Activated CD4-positive, alpha-beta T cell treated with anti-CD3 and anti-CD28 coated beads, Interleukin-2, Interleukin-6, amounts not matched to agents 100 ng/mL and 50 ng/mL, durations not matched to agents 16 hours and 8 hours (primary cell): ENCODE data around the gene NPC1.
"Not testable (repeated sequence)": the region's sequence is repeated elsewhere in the genome, so short reads cannot be mapped to it uniquely, and the experiment has no call there.

Experiments used
- DNase-seq: peaks from one replicate; pipeline ENCODE4 v3.0.0-alpha.2; 2020

NPC1 gene

GRCh38 chr18:23515911-23516546, 70.3 kb downstream of the NPC1 start:
- peak; percentile 85 for DNase-seq

DNA sequence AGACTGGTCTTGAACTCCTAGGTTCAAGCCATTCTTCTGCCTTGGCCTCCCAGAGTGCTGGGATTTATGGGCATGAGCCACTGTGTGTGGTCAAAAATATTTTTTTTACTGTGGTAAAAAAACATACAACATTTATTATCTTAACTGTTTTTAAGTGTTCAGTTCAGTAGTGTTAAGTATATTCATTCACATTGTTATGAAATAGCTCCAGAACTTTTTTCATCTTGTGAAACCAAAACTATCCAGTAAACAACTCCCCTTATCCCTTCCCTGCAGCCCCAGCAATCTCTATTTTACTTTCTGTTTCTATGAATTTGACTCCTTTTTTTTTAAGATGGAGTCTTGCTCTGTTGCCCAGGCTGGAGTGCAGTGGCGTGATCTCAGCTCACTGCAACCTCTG, 73.7 kb downstream of the NPC1 start:
- no peak for DNase-seq

GRCh38 chr18:23512216-23512615, 74.1 kb downstream of the NPC1 start:
- not testable (repeated sequence) for DNase-seq

DNA sequence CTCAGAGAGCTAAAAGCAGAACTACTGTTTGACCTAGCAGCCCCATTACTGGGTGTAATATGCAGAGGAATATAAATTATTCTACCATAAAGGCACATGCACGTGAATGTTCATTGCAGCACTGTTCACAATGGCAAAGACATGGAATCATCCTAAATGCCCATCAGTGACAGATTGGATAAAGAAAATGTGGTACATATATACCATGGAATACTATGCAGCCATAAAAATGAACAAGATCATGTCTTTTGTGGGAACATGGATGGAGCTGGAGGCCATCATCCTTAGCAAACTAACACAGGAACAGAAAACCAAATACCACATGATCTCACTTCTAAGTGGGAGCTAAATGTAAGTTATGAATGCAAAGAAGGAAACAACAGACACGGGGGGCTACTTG, 75.4 kb downstream of the NPC1 start:
- not testable (repeated sequence) for DNase-seq

GRCh38 chr18:23506393-23506792, 79.9 kb downstream of the NPC1 start:
- no peak for DNase-seq

DNA sequence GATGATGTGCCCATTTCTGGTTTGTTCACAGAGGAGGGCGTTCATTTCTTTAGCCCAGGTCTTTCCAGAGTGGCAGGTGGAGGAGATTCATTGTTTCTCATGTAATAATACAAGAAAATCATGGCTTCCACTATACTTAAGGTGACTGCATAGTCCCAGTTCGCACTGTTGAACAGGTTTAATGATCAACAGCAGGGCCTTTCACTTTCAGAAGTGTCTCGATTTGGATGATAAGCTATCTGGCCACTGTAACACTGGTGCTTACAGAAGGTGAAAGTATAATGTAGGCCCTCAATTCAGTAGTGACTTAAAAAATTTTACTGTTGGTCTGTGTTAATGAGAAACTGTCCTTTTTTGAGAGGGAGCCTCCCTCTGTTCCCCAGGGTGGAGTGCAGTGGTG, 81.6 kb downstream of the NPC1 start:
- peak; percentile 59 for DNase-seq

DNA sequence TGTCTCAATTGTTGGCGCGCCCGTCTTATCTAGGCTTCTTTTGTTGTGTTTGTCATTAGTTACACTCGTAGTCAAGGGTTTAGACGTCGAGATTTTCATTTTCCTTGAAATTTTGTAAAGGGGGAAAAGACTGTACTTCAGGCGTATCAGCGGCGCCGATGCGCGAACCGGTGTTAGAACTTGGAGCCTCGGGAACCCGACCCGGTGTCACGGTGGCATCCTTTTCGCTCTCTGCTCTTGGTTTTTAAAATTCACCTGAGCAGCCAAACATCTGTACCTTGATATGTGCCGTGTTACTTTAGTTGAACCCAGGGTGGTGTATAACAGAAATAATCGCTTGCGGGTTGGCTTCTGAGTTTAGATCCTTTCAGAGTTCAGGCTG, 82.4 kb downstream of the NPC1 start:
- no peak for DNase-seq

DNA sequence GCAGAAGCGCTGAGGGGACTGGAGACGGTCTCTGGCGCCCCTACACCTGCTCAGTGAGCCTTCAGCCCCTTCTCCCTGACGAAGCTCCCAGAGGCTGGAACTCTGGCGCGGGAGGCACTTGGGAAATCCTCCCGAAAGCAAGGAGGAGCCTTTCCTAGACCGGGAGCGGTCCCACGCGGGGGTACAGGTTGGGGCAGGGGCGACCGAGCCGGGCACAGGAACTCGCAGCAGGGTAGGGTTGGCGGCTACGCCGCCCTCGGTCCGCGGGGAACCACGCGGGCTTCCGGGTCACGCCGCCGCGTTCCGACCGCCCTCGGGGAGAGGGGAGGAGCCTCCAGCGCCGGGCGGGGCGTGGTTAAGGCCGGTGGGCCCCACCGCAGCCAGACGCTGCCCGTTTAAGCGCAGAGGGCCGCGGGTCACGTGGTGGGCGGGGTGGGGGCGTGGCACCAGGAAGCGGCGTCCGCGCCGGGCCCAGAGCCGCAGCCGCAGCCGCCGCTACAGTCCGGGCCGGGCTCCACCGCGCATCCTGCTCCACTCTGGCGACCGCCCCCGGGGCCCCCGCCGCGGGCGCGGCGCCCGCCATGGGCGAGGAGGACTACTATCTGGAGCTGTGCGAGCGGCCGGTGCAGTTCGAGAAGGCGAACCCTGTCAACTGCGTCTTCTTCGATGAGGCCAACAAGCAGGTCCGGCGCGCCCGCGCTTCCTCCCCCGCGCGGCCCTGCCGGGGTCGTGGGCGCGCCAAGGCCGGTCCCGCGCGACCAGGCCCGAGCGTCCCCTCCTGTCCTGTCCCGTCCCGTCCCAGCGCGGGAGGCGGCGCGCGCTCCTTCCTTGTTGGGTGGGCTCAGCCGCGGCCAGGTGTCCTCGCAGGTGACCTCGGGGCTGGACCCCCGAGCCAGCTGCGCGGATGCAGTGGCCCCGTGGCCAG, 83.0 kb downstream of the NPC1 start, which contains the start of gene RMC1:
Gene RMC1 (plus strand): TSS at position 474 of the 925 bp plus-strand sequence. CDS start 108 bp downstream, at position 582.
- DNase-seq: peak; percentile 98

- DNase-seq: no peak
Measured at GRCh38 chr18:23502516-23503037, 83.7 kb downstream of the NPC1 start.

- DNase-seq: no peak
Measured at GRCh38 chr18:23501626-23502025, 84.7 kb downstream of the NPC1 start.

DNA sequence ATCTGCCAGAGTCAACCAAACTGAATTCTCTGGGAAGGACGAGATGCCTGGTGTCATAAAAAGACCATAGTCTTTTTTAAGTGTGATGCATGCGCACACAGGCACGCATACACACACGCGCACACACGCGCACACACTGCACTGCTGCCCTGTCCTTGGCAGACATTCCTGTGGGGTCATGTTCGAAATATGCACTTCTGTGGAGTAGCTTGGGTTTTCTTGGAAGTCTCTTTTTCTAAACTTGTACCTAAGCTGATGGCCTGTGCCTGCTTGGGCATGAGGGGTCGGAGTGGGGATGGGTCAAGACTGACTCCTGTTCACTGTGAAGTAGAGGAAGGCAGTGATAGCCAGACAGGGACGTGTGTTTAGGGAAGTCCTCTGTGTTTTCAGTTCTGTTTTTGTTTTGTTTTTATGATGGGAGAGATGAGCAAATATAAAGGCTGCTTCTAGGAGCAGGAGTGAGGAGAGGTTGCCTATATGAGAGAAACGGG, 87.0 kb downstream of the NPC1 start:
- no peak for DNase-seq

DNA sequence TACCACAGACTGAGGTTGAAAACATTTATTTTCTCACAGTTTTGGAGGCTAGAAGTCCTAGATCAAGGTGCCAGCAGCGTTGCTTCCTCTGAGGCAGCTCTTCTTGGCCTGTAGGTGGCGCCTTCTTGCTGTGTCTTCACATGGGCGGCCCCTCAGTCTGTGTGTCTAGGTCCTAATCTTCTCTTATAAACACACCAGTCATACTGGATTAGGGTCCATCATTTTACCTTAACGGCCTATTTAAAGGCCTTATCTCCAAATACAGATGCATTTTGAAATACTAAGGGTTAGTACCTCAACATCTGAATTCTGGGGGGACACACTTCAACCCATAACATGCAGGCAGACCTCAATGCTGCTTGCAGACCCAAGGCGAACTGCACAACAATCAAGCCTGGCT, 87.4 kb downstream of the NPC1 start:
- DNase-seq: peak; percentile 84

DNA sequence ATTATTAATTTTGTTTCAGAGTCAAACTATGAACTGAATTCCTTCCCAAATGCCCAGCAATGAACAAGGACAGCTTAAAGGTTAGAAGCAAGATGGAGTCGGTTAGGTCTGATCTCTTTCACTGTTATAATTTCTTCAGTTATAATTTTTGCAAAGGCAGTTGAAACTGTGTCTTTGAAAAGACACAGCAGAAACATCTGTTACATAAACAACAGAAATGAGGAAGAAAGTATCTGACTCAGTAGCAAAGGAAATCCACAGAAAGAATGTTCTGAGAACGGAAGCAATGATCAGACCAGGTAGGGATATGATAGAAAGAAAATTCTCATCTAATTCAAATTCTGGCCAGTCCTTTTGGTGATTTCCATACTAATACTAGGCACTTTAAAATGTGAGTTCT, 88.2 kb downstream of the NPC1 start:
- no peak for DNase-seq

DNA sequence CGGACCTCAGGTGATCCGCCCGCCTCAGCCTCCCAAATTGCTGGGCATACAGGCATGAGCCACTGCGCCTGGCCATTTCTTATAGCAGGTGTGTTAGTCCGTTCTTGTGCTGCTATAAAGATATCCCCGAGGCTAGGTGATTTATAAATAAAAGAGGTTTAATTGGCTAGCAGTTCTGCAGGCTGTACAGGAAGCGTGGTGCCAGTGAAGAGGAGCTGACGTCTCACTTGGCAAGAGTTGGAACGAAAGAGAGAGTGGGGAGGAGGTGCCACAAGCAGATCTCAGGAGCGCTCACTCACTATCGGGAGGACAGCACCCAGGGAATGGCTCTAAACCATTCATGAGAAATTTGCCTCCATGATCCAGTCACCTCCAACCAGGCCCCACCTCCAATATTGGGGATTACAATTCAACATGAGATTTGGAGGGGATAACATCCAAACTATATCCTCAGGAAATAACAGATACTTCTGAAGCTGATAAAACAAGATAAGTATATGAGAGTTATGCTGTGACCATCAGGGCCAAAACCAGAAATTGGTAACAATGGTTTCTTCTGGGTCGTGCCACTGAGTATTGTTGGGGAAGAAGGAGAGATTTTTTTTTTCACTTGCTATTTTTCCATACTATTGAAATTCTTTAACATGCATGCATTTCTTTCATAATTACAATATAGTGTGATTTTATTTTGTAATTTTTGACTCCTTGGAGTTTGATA, 90.4 kb downstream of the NPC1 start:
- DNase-seq: no peak

DNA sequence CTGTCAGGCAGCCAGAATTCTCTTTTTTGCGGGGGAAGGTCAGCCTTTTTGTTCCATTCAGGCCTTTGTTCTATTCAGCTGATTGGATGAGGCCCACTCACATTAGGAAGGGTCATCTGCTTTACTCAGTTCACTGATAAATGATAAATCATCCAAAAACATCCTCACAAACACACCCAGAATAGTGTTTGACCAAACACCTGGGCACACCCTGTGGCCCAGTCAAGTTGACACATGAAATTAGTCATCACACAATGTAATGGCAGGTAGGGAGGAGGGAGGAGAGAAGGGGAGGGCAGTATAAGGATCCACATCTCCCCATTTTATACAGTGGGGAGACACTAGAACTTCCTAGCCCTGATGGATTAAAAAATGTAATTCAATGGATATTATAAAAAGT, 91.3 kb downstream of the NPC1 start:
- DNase-seq: no peak

GRCh38 chr18:23493654-23494053, 92.7 kb downstream of the NPC1 start:
- DNase-seq: no peak

DNA sequence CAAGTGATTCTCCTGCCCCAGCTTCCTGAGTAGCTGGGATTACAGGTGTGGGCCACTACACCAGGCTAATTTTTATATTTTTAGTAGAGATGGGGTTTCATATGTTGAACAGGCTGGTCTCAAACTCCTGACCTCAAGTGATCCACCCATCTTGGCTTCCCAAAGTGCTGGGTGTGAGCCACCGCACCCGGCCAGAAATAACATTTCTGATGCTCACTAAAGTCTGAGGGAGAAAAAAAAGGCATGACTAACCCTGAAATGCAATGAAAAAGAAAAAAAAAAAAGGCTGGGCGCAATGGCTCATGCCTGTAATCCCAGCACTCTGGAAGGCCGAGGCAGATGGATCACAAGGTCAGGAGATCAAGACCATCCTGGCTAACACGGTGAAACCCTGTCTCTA, 96.7 kb downstream of the NPC1 start:
- DNase-seq: not testable (repeated sequence)

DNA sequence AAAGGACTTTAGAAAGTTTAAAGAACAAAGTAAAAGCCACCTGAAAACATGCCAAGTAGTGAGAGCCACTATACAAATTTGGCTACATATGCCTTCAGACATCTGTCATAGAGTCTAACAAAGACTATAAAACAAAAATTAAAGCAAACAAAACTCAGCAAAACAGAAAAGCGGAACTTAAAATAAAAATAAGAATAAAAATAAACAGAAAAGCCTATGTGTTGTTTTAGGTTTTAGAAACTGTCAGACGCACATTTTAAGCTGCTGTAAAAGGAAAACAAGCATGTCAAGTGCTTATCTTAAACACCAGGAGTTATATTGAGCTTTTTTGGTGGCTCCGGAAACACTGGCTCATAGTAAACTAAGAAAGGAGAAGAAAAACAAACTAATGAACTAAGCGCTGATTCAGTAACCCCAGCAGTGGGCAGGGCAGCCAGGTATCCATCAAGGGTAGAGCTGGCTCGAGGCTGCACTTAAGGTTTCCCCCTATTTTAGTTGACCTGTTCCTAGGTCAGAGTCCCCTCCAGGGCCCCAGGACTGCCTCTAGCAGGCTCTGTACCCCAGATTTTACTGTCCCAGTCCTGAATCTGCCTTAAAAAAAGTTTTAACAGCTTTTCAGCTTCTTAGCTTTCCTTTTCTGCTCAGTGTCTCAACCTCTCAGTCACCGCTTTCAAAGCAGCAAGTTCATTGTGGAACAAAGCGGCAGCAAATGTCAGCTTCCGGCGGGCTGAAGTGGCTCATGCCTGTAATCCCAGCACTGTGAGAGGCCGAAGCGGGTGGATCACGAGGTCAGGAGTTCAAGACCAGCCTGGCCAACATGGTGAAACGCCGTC, 98.4 kb downstream of the NPC1 start:
- DNase-seq: peak; percentile 40

DNA sequence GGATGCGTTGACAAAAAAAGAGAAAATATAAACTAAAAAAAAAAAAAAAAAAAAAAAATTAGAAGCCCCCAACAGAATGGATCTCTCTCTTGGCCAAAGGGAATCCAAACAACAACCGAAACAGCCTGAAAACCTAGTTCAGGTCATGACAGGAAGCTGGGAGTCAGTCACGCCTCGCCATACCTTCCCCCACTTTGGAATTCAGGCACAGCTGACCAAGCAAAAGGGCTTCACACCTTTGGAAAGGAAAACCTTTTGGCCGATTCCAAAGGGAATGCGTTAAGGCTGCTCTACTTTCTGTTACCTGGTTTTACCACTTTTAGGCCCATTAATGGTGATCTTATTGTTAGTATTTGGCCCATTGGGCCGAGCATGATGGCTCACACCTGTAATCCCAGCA, 100.9 kb downstream of the NPC1 start:
- DNase-seq: no peak

DNA sequence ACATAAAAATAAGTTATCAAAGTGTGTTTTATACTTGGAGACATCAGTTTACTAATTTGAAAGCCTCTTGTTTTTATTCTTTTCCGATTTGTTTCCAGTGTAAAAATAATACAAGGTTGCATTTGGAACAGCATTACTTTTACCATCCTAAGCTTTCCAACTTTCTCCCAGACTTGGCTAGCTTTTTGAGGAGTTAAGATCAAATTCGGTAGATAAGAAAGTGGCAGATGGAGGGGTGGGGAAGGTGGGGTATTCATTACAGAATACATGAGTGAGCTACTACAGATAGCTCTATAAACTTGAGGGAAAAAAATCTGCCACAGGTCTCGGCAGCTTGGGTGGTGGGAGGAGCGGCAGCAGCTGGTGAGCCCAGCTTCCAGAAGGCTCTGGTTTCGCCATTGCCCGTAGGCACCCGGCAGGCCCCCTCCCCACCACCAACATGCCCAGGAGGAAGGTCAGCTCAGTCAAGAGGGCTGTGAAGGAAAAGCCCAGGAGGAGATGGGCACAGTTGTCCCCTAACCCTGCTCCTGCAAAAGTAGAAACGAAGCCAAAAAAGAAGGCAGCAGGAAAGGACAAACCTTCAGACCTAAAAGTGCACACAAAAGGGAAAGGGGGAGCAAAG, 101.6 kb downstream of the NPC1 start:
- DNase-seq: no peak
